ENCODE results near the gene TTLL11.

DNA sequence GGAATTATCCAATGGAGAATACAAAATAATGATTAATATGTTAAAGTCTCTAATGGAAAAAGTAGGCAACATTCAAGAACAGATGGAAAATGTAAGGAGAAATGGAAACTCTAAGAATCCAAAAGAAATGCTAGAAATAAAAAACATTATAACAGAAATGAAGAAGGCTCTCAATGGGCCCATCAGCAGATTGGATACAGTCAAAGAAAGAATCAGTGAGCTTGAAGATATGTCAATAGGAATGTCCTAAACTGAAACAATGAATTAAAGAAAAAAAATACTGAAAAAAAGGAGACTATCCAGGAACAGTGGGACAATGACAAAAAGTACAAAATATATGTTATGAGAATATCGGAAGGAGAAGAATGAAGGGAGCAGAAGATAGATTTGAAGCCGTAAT, 248.5 kb downstream of the TTLL11 start:
- TF ChIP-seq CTCF (conservative IDR thresholded peaks at IDR 0.05; ENCODE audit: low read depth in 2 of 2) (no peak), POLR2AphosphoS5 (IDR thresholded peaks at IDR 0.05; ENCODE audit: low read depth) (no peak), CREB1 (CRISPR knock-in tag; IDR thresholded peaks at IDR 0.05; ENCODE audit: low read depth) (no peak), EZH2phosphoT487 (IDR thresholded peaks at IDR 0.05; ENCODE audit: unreplicated experiment) (no peak)
